Mesodermal cell (in vitro differentiated cells): ENCODE results near the gene TTC38.
"Not testable (repeated sequence)": the region's sequence is repeated elsewhere in the genome, so short reads cannot be mapped to it uniquely, and the experiment has no call there.

Experiments used
- H3K27ac ChIP-seq: 2 replicates; pipeline ENCODE4 v1.7.0; 2013; ENCODE audit warnings: mild to moderate bottlenecking, low read depth, low read length, moderate library complexity; ENCODE audit not compliant: severe bottlenecking
- H3K36me3 ChIP-seq: 2 replicates; pipeline ENCODE4 v1.7.1; 2013; ENCODE audit warnings: mild to moderate bottlenecking, low read length, moderate library complexity; ENCODE audit not compliant: control insufficient read depth, insufficient read depth
- H3K4me1 ChIP-seq: one replicate; pipeline ENCODE4 v1.7.1; 2013; ENCODE audit warnings: mild to moderate bottlenecking, low read length; ENCODE audit not compliant: insufficient read depth, control insufficient read depth, poor library complexity, severe bottlenecking
- H3K4me3 ChIP-seq: 2 replicates; pipeline ENCODE4 v1.7.0; 2013; ENCODE audit warnings: low read length, control low read depth, mild to moderate bottlenecking; ENCODE audit not compliant: insufficient read depth, poor library complexity, severe bottlenecking; ENCODE audit errors: extremely low read depth
- H3K9me3 ChIP-seq: 2 replicates; pipeline ENCODE4 v1.7.1; 2013; ENCODE audit warnings: mild to moderate bottlenecking, low read length, moderate library complexity; ENCODE audit not compliant: control insufficient read depth
- WGBS, 2 experiments: methylation state at CpG; one replicate each; pipeline ENCODE4 v1.1.5; 2013; ENCODE audit warnings: missing lambda C conversion rate in 2 of 2; ENCODE audit not compliant: insufficient coverage in 2 of 2; 5-methylcytosine and 5-hydroxymethylcytosine counted together

The TTC38 gene

GRCh38 chr22:46262449-46263215, 5.2 kb upstream of the TTC38 start:
- 13% methylated on average over 71 to 95 of the region's 109 CpGs for WGBS, 2 experiments

GRCh38 chr22:46263216-46263590, 4.6 kb upstream of the TTC38 start, which contains the start of gene PKDREJ:
Gene PKDREJ (minus strand): TSS chr22:46263343. CDS start chr22:46263322, 21 bp downstream.
- Histone ChIP-seq H3K36me3 (no peaks in the 10 kb centered on the region), H3K9me3 (peaks cover 3% of the 10 kb centered on the region), H3K27ac (no peak within 1 kb of the TSS), H3K4me3 (no peak within 1 kb of the TSS), H3K4me1 (no peaks in the 10 kb centered on the region)
- WGBS, 2 experiments = 52 to 62% methylated on average over 18 to 28 of the region's 30 CpGs

More at GRCh38 chr22:46262449-46263215, 5.2 kb upstream of the TTC38 start:
- Histone ChIP-seq H3K36me3 (no peaks in the 10 kb centered on the region), H3K27ac (no peak overlapping the region), H3K4me1 (no peaks in the 10 kb centered on the region), H3K4me3 (no peak overlapping the region), H3K9me3 (peaks cover 3% of the 10 kb centered on the region)

- not testable (repeated sequence) for H3K27ac ChIP-seq, H3K4me1 ChIP-seq, H3K9me3 ChIP-seq, H3K36me3 ChIP-seq, H3K4me3 ChIP-seq
- WGBS, 2 experiments = 95 to 98% methylated on average over 2 to 5 of the region's 6 CpGs
Measured at GRCh38 chr22:46264520-46264919, 3.3 kb upstream of the TTC38 start.

- H3K4me1 ChIP-seq, H3K9me3 ChIP-seq, H3K4me3 ChIP-seq, H3K36me3 ChIP-seq, H3K27ac ChIP-seq: not testable (repeated sequence)
- WGBS, 2 experiments = 83 to 85% methylated on average over 3 to 4 of the region's 4 CpGs
Measured at GRCh38 chr22:46265627-46266026, 2.2 kb upstream of the TTC38 start.

GRCh38 chr22:46269564-46269963, 1.8 kb downstream of the TTC38 start:
- no peaks in the 10 kb centered on the region for H3K4me1 ChIP-seq
- H3K36me3 ChIP-seq = peaks cover 25% of the 10 kb centered on the region
- 91 to 97% methylated on average over 11 of the region's 11 CpGs for WGBS, 2 experiments
- H3K9me3 ChIP-seq = no peaks in the 10 kb centered on the region
- no peak overlapping the region for H3K4me3 ChIP-seq
- no peak overlapping the region for H3K27ac ChIP-seq

GRCh38 chr22:46272196-46272595, 4.4 kb downstream of the TTC38 start:
- peaks cover 49% of the 10 kb centered on the region for H3K36me3 ChIP-seq
- no peaks in the 10 kb centered on the region for H3K4me1 ChIP-seq
- H3K4me3 ChIP-seq = no peak overlapping the region
- H3K27ac ChIP-seq = no peak overlapping the region
- H3K9me3 ChIP-seq = no peaks in the 10 kb centered on the region
- WGBS, 2 experiments = 92 to 100% methylated on average over 5 to 6 of the region's 8 CpGs

GRCh38 chr22:46272762-46273431, 5.1 kb downstream of the TTC38 start:
- H3K4me3 ChIP-seq = no peak overlapping the region
- no peaks in the 10 kb centered on the region for H3K9me3 ChIP-seq
- WGBS, 2 experiments = 95 to 99% methylated on average over 11 to 12 of the region's 12 CpGs
- H3K27ac ChIP-seq = no peak overlapping the region
- H3K4me1 ChIP-seq = no peaks in the 10 kb centered on the region
- H3K36me3 ChIP-seq = peaks cover 53% of the 10 kb centered on the region

- H3K4me1 ChIP-seq = no peaks in the 10 kb centered on the region
- H3K4me3 ChIP-seq = no peak overlapping the region
- peaks cover 60% of the 10 kb centered on the region for H3K36me3 ChIP-seq
- no peaks in the 10 kb centered on the region for H3K9me3 ChIP-seq
- no peak overlapping the region for H3K27ac ChIP-seq
- WGBS, 2 experiments = 91 to 99% methylated on average over 9 to 11 of the region's 12 CpGs
Measured at GRCh38 chr22:46273432-46274148, 5.8 kb downstream of the TTC38 start.

GRCh38 chr22:46274381-46274780, 6.6 kb downstream of the TTC38 start:
- Histone ChIP-seq H3K4me3 (no peak overlapping the region), H3K4me1 (no peaks in the 10 kb centered on the region), H3K9me3 (no peaks in the 10 kb centered on the region), H3K36me3 (peaks cover 67% of the 10 kb centered on the region), H3K27ac (no peak overlapping the region)
- 97 to 99% methylated on average over 7 of the region's 8 CpGs for WGBS, 2 experiments

GRCh38 chr22:46275455-46276122, 7.8 kb downstream of the TTC38 start:
- Histone ChIP-seq H3K36me3 (peaks cover 76% of the 10 kb centered on the region), H3K4me3 (no peak overlapping the region), H3K27ac (no peak overlapping the region), H3K9me3 (no peaks in the 10 kb centered on the region), H3K4me1 (no peaks in the 10 kb centered on the region)
- 89 to 100% methylated on average over 1 to 3 of the region's 3 CpGs for WGBS, 2 experiments
